Endothelial cell (in vitro differentiated cells): ENCODE data around the gene HIF1AN. TPM values are rescaled to one million over a fixed set of nuclear protein-coding genes. Genes with fewer than 3 reads are reported as not detected.

ENCODE experiments used
- DNase-seq: peaks from one replicate; pipeline ENCODE4 v3.0.0; 2021; ENCODE audit warnings: low spot score
- H3K27ac Mint-ChIP-seq: one replicate; pipeline ENCODE4 v1.8.0; 2021; ENCODE audit warnings: mixed read lengths, inconsistent platforms; ENCODE audit not compliant: unreplicated experiment
- H3K27me3 Mint-ChIP-seq: one replicate; pipeline ENCODE4 v1.8.0; 2021; ENCODE audit warnings: mild to moderate bottlenecking, moderate library complexity, mixed read lengths, inconsistent platforms; ENCODE audit not compliant: unreplicated experiment
- H3K36me3 Mint-ChIP-seq: one replicate; pipeline ENCODE4 v1.8.0; 2021; ENCODE audit warnings: mild to moderate bottlenecking, low read depth, mixed read lengths, inconsistent platforms; ENCODE audit not compliant: unreplicated experiment
- H3K4me1 Mint-ChIP-seq: one replicate; pipeline ENCODE4 v1.8.0; 2021; ENCODE audit warnings: mild to moderate bottlenecking, mixed read lengths, inconsistent platforms; ENCODE audit not compliant: unreplicated experiment
- H3K4me3 Mint-ChIP-seq: one replicate; pipeline ENCODE4 v1.8.0; 2021; ENCODE audit warnings: mild to moderate bottlenecking, mixed read lengths, inconsistent platforms; ENCODE audit not compliant: unreplicated experiment
- H3K9me3 Mint-ChIP-seq: one replicate; pipeline ENCODE4 v1.8.0; 2021; ENCODE audit warnings: mixed read lengths, inconsistent platforms; ENCODE audit not compliant: unreplicated experiment
- CTCF ChIP-seq: fragments of 200-600 bp; sonication (generic); IDR thresholded peaks from one replicate; pipeline ENCODE4 v1.5.0; 2021; ENCODE audit warnings: antibody characterized with exemption; ENCODE audit not compliant: unreplicated experiment
- total RNA-seq: library from RNA; stranded (reverse); fragmentation: NEBNext Ultra II Directional; extraction: Animal tissue kit (Norgen Biotek cat#: 25700); gene quantifications from one replicate; pipeline ENCODE4 v1.2.1, GENCODE V29; 2021; ENCODE audit not compliant: unreplicated experiment

The HIF1AN gene
- total RNA-seq, 1 donor from 2014 or later: 44.4 TPM

- no peak overlapping the region for H3K27ac Mint-ChIP-seq
- H3K27me3 Mint-ChIP-seq: no peaks in the 10 kb centered on the region
- no peaks in the 10 kb centered on the region for H3K9me3 Mint-ChIP-seq
These were observed 25.0 kb upstream of the HIF1AN start for GRCh38 chr10:100510533-100511308.

GRCh38 chr10:100515612-100516011 is 20.1 kb upstream of the HIF1AN start:
- Mint-ChIP-seq H3K27ac (no peak overlapping the region), H3K9me3 (no peaks in the 10 kb centered on the region), H3K27me3 (peaks cover 4% of the 10 kb centered on the region), H3K4me3 (no peak overlapping the region), H3K4me1 (peaks cover 3% of the 10 kb centered on the region), H3K36me3 (no peaks in the 10 kb centered on the region)
- no peak for TF ChIP-seq CTCF
- no peak for DNase-seq

More at GRCh38 chr10:100510533-100511308, 25.0 kb upstream of the HIF1AN start:
- Mint-ChIP-seq H3K4me1 (no peaks in the 10 kb centered on the region), H3K4me3 (no peak overlapping the region), H3K36me3 (peaks cover 8% of the 10 kb centered on the region)
- no peak for TF ChIP-seq CTCF
- DNase-seq: no peak

- Mint-ChIP-seq H3K27me3 (peaks cover 4% of the 10 kb centered on the region), H3K4me3 (no peak overlapping the region), H3K27ac (no peak overlapping the region), H3K9me3 (no peaks in the 10 kb centered on the region), H3K36me3 (no peaks in the 10 kb centered on the region), H3K4me1 (peaks cover 8% of the 10 kb centered on the region)
- no peak for DNase-seq
- TF ChIP-seq CTCF: no peak
These were observed 18.9 kb upstream of the HIF1AN start for GRCh38 chr10:100516847-100517246.

GRCh38 chr10:100518761-100519241 is 16.9 kb upstream of the HIF1AN start:
- TF ChIP-seq CTCF: peak; percentile 57
- H3K4me1 Mint-ChIP-seq: peaks cover 8% of the 10 kb centered on the region
- no peak overlapping the region for H3K27ac Mint-ChIP-seq
- DNase-seq: peak; percentile 75
- peaks cover 4% of the 10 kb centered on the region for H3K27me3 Mint-ChIP-seq
- peaks cover 6% of the 10 kb centered on the region for H3K36me3 Mint-ChIP-seq
- peak overlapping the region; percentile 90 for H3K4me3 Mint-ChIP-seq
- no peaks in the 10 kb centered on the region for H3K9me3 Mint-ChIP-seq
